ENCODE data around the gene SPATA7.
"Not testable (repeated sequence)": the region's sequence is repeated elsewhere in the genome, so short reads cannot be mapped to it uniquely, and the experiment has no call there.

The SPATA7 gene

DNA sequence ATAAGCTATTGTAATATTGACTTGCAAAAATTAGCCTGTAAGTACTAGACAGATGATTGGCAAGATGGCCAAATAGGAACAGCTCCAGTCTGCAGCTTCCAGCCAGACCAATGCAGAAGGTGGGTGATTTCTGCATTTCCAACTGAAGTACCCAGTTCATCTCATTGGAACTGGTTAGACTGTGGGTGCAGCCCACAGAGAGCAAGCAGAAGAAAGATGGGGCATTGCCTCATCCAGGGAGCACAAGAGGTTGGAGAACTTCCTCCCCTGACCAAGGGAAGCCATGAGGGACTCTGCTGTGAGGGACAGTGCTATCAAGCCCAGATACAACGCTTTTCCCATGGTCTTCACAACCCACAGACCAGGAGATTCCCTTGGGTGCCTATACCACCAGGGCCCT is 16.0 kb upstream of the SPATA7 start:
- TF ChIP-seq CTCF (conservative IDR thresholded peaks at IDR 0.05; ENCODE audit: control insufficient read depth, insufficient read depth, low read depth, low read length): no peak
- no peak overlapping the region for H3K4me3 ChIP-seq (ENCODE audit: control insufficient read depth, low read depth, low read length)
- DNase-seq (ENCODE audit: low read depth): no peak

DNA sequence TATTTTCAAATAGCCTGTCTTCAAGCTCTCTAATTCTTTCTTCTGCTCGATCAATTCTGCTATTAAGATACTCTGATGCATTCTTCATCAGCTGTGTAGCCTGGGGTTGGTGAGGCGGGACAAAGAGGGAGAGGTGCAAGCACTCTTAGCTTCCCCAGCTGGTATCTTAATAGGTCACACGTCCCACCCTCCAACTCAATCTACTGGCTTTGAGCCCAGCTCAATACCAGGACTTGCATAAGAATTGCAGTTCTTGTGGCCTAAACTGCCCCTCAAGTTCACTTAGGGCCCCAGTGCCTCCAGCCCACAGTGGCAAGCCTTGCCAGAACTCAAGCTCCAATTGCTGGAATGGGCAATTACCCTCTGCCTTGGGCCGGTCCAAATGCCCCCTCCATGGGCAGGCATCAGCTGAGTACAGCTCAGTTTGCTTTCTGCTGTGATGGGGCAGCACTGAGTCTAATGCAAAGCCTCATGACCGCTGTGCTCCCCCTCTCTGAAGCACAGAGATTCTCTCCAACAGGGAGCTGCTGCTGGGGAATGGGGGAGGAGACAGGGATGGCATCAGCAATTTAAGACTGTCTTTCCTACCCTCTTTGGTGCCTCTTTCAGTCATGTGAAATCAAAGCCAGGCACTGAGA is 5.6 kb upstream of the SPATA7 start:
- TF ChIP-seq CTCF (conservative IDR thresholded peaks at IDR 0.05; ENCODE audit: control insufficient read depth, insufficient read depth, low read depth, low read length): no peak
- DNase-seq (ENCODE audit: low read depth): no peak
- H3K4me3 ChIP-seq (ENCODE audit: control insufficient read depth, low read depth, low read length): no peak overlapping the region

GRCh38 chr14:88380405-88380804 is 5.1 kb upstream of the SPATA7 start:
- peak; percentile 30 for TF ChIP-seq CTCF (conservative IDR thresholded peaks at IDR 0.05; ENCODE audit: control insufficient read depth, insufficient read depth, low read depth, low read length)
- no peak overlapping the region for H3K4me3 ChIP-seq (ENCODE audit: control insufficient read depth, low read depth, low read length)
- peak; percentile 19 for DNase-seq (ENCODE audit: low read depth)

DNA sequence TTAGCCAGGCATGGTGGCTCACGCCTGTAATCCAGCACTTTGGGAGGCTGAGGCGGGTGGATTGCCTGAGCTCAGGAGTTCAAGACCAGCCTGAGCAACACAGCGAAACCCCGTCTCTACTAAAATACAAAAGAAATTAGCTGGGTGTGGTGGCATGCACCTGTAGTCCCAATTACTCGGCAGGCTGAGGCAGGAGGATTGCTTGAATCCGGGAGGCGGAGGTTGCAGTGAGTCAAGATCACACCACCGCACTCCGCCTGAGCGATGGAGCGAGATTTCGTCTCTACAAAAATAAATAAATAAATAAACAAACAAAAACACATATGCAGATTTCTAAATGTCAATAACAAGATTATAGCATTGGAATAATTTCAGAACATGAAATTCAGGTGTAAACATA is 3.8 kb upstream of the SPATA7 start:
- DNase-seq (ENCODE audit: low read depth); H3K4me3 ChIP-seq (ENCODE audit: control insufficient read depth, low read depth, low read length): not testable (repeated sequence)

DNA sequence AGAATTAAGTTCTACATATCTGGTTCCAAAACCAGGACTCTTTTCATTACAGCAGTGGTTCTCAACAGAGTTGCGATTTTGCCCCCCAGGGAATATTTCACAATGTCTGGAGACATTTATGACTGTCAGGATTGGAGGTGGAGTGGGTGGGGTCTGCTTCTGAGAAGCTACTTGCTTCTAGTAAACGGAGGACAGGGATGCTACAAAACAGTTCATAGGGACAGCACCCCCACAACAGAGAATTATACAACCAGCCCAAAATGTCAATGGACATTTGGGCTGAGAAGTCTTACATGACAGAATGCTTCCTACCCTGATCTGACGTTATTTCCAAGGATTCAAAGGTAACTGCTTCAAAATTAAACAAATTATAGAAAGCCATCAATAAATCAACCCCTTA is 739 bp upstream of the SPATA7 start:
- TF ChIP-seq CTCF (conservative IDR thresholded peaks at IDR 0.05; ENCODE audit: control insufficient read depth, insufficient read depth, low read depth, low read length): no peak
- peak; percentile 39 for DNase-seq (ENCODE audit: low read depth)
- peak overlapping the region; percentile 95 for H3K4me3 ChIP-seq (ENCODE audit: control insufficient read depth, low read depth, low read length)

- TF ChIP-seq CTCF (conservative IDR thresholded peaks at IDR 0.05; ENCODE audit: control insufficient read depth, insufficient read depth, low read depth, low read length): no peak
- peak; percentile 25 for DNase-seq (ENCODE audit: low read depth)
- peak overlapping the region; percentile 95 for H3K4me3 ChIP-seq (ENCODE audit: control insufficient read depth, low read depth, low read length)
These were observed 868 bp downstream of the SPATA7 start for GRCh38 chr14:88386256-88386794.

- no peak overlapping the region for H3K4me3 ChIP-seq (ENCODE audit: control insufficient read depth, low read depth, low read length)
- no peak for TF ChIP-seq CTCF (conservative IDR thresholded peaks at IDR 0.05; ENCODE audit: control insufficient read depth, insufficient read depth, low read depth, low read length)
- no peak for DNase-seq (ENCODE audit: low read depth)
These were observed 3.4 kb downstream of the SPATA7 start for GRCh38 chr14:88388741-88389282.

All from fibroblast of mammary gland (primary cell).